Subcutaneous adipose tissue (tissue), 4 donors: ENCODE measurements around the gene CLK2. TPM values are rescaled to one million over a fixed set of nuclear protein-coding genes. Genes with fewer than 3 reads are reported as not detected.

ENCODE experiments used
- total RNA-seq, 4 donors: library from RNA; depleted of rRNA; stranded (reverse); fragments of >200 nt; gene quantifications; one replicate each; pipeline ENCODE4 v1.1.0, GENCODE V29; 2016
- TF ChIP-seq, protein P1 (sequence below): fragments of 450-650 bp; IDR thresholded peaks from one replicate; pipeline ENCODE4 v1.5.1; 2016; ENCODE audit warnings: low read depth, mild to moderate bottlenecking, control low read depth, antibody characterized with exemption, moderate library complexity

Gene CLK2
- 10 to 100 TPM; 23.5 to 36.7 (median 26.3) TPM for total RNA-seq

DNA sequence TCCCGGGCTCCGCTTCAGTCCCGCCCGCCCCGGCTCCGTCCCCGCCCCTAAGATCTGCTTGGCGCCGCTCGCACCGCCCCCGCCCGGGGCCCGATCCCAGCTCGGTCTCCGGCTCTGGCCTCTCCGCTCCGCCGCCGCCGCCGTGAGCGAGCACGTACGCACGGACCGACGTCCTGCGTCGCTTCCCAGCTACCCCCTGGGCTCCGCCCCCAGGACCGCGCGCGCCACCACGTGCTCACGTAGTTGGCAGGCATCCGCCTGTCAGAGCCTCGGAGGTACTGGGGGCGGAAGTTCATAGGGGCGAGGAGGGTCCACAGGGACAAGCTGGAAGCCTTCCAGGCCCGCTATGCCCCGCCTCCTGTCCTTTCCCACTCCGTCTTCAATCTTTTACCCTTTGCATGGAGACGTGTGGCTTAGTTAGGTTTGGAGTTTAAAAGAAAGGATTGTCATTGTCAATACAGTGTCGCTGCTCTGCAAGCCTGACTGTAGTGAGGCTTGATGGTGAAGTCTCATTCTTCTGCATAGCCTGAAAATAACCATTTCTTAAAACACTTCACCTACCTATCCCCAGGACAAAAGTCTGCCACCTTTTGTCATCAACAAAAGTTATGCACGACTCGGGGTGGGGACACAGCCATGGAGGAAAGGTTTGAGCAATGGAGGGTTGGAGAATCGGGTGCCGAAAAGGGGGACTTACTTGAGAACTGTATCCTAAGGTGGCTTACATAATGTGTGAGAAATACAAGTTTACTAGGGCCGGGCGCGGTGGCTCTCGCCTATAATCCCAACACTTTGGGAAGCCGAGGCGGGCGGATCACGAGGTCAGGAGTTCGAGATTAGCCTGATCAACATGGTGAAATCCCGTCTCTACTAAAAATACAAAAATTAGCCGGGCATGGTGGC is at the start of gene CLK2:
Gene CLK2, minus strand, starts transcription at position 162 of the 903 bp plus-strand sequence. CDS start 2,527 bp downstream, outside the sequence.
- TF ChIP-seq, protein P1, sequence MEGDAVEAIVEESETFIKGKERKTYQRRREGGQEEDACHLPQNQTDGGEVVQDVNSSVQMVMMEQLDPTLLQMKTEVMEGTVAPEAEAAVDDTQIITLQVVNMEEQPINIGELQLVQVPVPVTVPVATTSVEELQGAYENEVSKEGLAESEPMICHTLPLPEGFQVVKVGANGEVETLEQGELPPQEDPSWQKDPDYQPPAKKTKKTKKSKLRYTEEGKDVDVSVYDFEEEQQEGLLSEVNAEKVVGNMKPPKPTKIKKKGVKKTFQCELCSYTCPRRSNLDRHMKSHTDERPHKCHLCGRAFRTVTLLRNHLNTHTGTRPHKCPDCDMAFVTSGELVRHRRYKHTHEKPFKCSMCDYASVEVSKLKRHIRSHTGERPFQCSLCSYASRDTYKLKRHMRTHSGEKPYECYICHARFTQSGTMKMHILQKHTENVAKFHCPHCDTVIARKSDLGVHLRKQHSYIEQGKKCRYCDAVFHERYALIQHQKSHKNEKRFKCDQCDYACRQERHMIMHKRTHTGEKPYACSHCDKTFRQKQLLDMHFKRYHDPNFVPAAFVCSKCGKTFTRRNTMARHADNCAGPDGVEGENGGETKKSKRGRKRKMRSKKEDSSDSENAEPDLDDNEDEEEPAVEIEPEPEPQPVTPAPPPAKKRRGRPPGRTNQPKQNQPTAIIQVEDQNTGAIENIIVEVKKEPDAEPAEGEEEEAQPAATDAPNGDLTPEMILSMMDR = no peak

DNA sequence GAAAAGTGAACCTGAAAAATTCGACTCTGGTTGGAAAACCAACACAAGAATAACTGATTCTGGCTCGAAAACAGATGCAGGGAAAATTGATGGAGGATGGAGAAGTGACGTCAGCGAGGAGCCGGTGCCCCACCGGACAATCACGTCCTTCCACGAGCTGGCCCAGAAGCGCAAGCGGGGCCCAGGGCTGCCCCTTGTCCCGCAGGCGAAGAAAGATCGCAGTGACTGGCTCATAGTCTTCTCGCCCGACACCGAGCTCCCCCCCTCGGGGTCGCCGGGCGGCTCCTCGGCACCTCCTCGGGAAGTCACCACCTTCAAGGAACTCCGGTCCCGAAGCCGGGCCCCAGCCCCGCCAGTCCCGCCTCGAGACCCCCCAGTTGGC is 49.3 kb upstream of the CLK2 start:
- TF ChIP-seq, protein P1 = no peak

DNA sequence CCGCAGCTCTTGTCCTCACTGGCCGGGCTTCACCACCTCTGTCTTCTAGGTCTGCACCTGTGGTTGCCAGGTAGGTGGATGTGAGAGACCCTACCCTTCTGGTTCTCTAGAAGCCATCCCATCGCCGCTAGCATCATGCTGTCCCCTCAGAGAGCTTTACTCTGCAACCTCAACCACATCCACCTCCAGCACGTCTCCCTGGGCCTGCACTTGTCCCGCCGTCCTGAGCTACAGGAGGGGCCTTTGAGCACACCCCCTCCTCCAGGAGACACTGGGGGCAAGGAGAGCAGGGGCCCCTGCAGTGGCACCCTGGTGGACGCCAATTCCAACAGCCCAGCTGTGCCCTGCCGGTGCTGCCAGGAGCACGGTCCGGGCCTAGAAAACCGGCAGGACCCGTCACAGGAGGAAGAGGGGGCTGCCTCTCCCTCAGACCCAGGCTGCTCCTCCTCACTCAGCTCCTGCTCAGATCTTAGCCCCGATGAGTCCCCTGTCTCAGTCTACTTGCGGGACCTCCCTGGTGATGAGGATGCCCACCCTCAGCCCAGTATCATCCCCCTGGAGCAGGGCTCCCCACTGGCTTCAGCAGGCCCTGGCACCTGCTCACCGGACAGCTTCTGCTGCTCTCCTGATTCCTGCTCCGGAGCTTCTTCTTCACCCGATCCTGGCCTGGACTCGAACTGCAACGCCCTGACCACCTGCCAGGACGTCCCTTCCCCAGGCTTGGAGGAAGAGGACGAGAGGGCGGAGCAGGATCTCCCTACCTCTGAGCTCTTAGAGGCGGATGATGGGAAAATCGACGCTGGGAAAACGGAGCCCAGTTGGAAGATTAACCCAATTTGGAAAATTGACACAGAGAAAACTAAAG is 48.6 kb upstream of the CLK2 start:
- TF ChIP-seq, protein P1 = no peak

DNA sequence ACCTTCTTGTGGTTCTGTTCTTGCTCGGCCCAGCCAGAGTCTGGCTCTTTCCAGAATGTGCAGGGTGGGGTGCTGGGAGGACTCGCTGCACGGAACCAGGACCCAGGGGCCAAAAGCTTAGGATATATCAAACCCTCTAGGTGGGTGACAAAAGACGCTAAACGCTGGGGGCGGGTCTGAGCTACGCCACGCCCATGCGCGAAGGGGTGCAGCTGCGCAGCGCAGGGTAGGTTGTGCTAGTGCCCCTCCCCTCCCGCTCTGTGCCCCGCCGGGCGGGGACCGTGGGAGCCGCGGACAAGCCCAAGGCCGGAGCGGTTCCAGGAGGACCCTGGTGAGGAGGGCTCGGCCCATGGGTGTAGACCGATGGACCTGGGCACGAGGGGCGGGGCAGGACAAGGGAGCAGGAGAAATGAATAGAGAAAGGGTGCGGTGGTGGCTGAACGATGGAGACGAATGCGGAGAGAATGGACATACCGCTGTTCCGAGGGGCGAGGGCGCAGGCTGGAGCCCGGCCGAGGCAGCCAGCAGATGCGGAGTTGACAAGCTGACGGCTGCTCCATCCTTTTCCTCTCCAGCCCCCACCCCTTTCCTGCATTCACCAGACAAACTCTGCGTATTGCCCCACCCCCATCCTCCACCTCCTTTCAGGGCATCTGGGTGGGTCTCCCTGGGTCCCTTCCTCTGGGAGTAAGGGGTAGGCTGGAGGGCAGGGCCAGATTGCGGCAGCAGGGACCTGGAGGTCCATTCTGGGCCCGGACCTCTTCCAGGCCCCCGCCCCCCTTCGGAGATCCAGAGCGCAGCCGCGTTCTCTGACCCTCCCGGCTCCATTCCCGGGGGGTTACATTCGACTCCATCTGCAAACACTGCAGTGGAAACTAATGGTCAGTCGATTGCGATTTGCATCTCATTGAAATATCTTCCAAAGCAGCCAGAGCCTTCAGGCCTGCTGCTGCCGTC is 47.6 kb upstream of the CLK2 start, which contains the start of gene RUSC1:
Gene RUSC1, plus strand, starts transcription at position 234 of the 957 bp plus-strand sequence. CDS start 880 bp downstream, outside the sequence.
- TF ChIP-seq, protein P1 = no peak

DNA sequence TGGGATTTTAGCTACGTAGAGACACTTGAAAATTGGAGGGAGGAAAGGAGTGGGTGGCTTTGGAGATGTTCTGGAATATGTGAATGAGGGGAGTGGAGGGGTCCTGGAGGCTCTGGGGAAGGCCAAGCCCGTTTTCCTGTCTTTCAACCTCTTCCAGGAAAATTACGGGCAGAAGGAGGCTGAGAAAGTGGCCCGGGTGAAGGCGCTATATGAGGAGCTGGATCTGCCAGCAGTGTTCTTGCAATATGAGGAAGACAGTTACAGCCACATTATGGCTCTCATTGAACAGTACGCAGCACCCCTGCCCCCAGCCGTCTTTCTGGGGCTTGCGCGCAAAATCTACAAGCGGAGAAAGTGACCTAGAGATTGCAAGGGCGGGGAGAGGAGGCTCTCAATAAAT is 46.9 kb upstream of the CLK2 start:
- TF ChIP-seq, protein P1 = no peak

DNA sequence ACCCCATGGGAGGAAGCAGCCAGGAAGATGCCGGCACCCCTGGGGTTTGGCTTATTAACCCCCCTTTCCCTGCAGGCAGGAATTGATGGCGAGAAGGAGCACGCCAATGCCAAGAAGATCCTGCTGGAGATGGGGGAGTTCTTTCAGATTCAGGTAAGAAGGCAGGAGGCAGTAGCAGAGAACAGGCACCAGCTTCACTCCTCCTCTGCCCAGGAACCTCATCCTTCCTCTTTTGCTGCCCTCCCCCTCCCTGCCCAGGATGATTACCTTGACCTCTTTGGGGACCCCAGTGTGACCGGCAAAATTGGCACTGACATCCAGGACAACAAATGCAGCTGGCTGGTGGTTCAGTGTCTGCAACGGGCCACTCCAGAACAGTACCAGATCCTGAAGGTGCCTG is 46.2 kb upstream of the CLK2 start:
- TF ChIP-seq, protein P1 = no peak
